ENCODE results near the gene TFB1M. TPM values are rescaled to one million over a fixed set of nuclear protein-coding genes. Genes with fewer than 3 reads are reported as not detected.

Gene TFB1M
- total and polyA plus RNA-seq, 2 donors (not counting 3 experiments of a cell fraction or from before 2014, with no cell fraction given), result 12.9 to 35.5 TPM

DNA sequence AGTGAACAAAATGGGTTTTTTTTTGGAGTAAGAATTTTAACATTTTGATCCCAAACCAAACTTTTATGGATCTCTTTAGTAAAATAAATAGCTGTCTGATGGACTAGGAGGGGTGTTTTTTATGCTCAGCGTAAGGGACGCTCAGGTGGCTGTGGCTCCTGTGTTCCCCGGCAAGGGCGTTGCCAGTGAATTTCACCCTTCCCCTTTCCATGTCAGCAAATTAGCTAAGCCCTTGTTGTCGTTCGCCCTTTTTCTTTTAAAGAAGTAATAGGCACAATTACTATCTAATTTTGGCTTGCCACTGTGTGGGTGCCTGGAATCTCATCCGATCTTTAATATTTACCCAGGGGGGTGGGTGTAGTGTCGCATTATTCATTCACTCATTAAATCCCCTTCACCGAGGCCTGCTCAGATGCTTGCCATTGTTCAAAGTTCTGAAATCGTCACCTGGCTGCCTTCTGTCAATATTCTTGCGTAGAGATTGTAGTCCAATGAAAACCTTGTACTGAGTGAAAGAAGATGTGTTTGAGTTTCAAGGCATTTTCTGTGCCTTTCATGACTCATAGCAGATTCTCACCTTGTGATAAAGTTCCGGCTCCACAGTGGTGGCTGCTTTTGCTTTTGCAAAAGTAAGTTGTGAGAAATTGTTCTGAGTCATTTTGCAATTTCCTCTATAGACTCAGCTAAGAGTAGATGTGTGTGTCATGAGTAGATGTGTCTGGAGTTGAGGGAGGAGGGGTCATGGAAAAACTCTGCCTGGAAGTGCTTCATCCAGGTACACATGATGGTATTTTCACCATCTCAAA lies 90.4 kb downstream of the TFB1M start:
- H3K9me3 ChIP-seq (replicated peaks; ENCODE audit: control insufficient read depth, insufficient read depth, low read length), result no peaks in the 10 kb centered on the region
- CTCF ChIA-PET, result interaction anchor here (0.8 to 2.0 kb wide), 7 partner anchors 14 to 548 kb away, joined by 3 to 8 read pairs (median 5); no protein-coding TSS in a partner anchor
- no peaks in the 10 kb centered on the region for H3K79me2 ChIP-seq (ENCODE audit: control insufficient read depth, insufficient read depth, low read length)
- H3K27ac ChIP-seq (ENCODE audit: insufficient read depth, low read depth, low read length), result peak overlapping the region; percentile 74
- peak overlapping the region; percentile 39 for H3K4me2 ChIP-seq (ENCODE audit: insufficient read depth, low read length)
- peak overlapping the region; percentile 33 for H3K9ac ChIP-seq (replicated peaks; ENCODE audit: extremely low read depth, insufficient read depth, low read length)
- no peaks in the 10 kb centered on the region for H3K27me3 ChIP-seq (ENCODE audit: control insufficient read depth in 2 of 2, insufficient read depth in 2 of 2, low read length in 2 of 2)
- H3K4me3 ChIP-seq (replicated peaks in 1 of 3; ENCODE audit: insufficient read depth in 1 of 3, low read depth in 1 of 3, low read length in 3 of 3), result no peak overlapping the region
- TF ChIP-seq FOS (IDR thresholded peaks at IDR 0.05; ENCODE audit: borderline replicate concordance, insufficient read depth, low read length) (peak; percentile 99), JUN (IDR thresholded peaks at IDR 0.05; ENCODE audit: borderline replicate concordance, insufficient read depth, insufficient read length, low read depth) (peak; percentile 92), GATA2 (IDR thresholded peaks at IDR 0.05; ENCODE audit: insufficient read depth, insufficient read length, low read depth, low read length) (peak; percentile 78), POLR2A (IDR thresholded peaks at IDR 0.05; ENCODE audit: low read depth, low read length) (no peak), POLR2AphosphoS5 (IDR thresholded peaks at IDR 0.05; ENCODE audit: insufficient read depth, low read depth, low read length) (peak; percentile 50), MAX (IDR thresholded peaks at IDR 0.05; ENCODE audit: insufficient read depth, insufficient read length) (no peak), MYC (IDR thresholded peaks at IDR 0.05; ENCODE audit: low read depth, low read length) (no peak), EZH2 (IDR thresholded peaks at IDR 0.05; ENCODE audit: borderline replicate concordance, low read depth, low read length, severe bottlenecking) (no peak), CTCF (IDR thresholded peaks at IDR 0.05; ENCODE audit: extremely low read depth in 1 of 2, insufficient read depth in 1 of 2, low read depth in 1 of 2, low read length in 2 of 2) (no peak)
- no peaks in the 10 kb centered on the region for H3K9me1 ChIP-seq (replicated peaks; ENCODE audit: control insufficient read depth, extremely low read depth, insufficient read depth, low read length)
- FAIRE-seq (peak; percentile 95), DNase-seq (ENCODE audit: low read depth, low spot score) (peak; percentile 90)
- no peak overlapping the region for H2AFZ ChIP-seq (ENCODE audit: low read depth, low read length)
- no peaks in the 10 kb centered on the region for H3K36me3 ChIP-seq (ENCODE audit: control insufficient read depth in 2 of 2, extremely low read depth in 1 of 2, insufficient read depth in 2 of 2, low read length in 2 of 2)
- intact Hi-C loops (cut with micrococcal nuclease) (loop anchor here (1.0 kb wide), 2 partner anchors 23 to 35 kb away; no protein-coding TSS in a partner anchor), dilution Hi-C loops (cut with MboI; ENCODE audit: extremely low pct_ligation_motif_present, low sequenced_read_pairs) (no loop called here)
- H4K20me1 ChIP-seq (replicated peaks; ENCODE audit: control insufficient read depth, extremely low read depth, insufficient read depth, low read length), result no peaks in the 10 kb centered on the region
- H3K4me1 ChIP-seq (ENCODE audit: control insufficient read depth, extremely low read depth, insufficient read depth, low read length), result peaks cover 15% of the 10 kb centered on the region
- BruUV-seq (replicated peaks), result TSS peak; percentile 70
- POLR2A ChIA-PET, result no interaction called here

Measured in endothelial cell of umbilical vein (primary cell).